ENCODE data around the gene CCL25.
"Not testable (repeated sequence)": the region's sequence is repeated elsewhere in the genome, so short reads cannot be mapped to it uniquely, and the experiment has no call there.

CCL25 gene

GRCh38 chr19:8085598-8086408, 33.2 kb downstream of the CCL25 start:
- no peak for DNase-seq (ENCODE audit: low read depth in 2 of 2)

GRCh38 chr19:8086849-8087248, 34.3 kb downstream of the CCL25 start:
- no peak for DNase-seq (ENCODE audit: low read depth in 2 of 2)

DNA sequence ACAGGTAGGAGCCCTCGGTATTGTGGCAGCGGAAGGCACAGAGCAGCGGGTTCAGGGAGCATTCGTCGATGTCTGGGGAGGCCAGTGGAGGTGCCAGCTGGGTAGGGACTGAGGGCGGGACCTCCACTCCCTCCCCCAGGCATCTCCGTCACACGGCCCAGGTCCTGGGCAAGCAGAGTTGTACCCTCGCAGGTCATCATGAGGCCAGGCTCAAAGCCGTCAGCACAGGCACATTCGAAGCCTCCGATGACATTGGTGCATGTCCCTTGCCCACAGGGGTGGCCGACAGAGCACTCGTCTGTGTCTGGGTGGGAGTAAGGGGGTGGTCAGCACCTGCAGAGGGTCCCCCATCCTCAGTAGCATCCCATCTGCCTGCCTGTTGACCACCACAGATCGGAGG, 35.3 kb downstream of the CCL25 start:
- no peak for DNase-seq (ENCODE audit: low read depth in 2 of 2)

- DNase-seq (ENCODE audit: low read depth in 2 of 2): no peak
These were observed 36.4 kb downstream of the CCL25 start for GRCh38 chr19:8088752-8089663.

DNA sequence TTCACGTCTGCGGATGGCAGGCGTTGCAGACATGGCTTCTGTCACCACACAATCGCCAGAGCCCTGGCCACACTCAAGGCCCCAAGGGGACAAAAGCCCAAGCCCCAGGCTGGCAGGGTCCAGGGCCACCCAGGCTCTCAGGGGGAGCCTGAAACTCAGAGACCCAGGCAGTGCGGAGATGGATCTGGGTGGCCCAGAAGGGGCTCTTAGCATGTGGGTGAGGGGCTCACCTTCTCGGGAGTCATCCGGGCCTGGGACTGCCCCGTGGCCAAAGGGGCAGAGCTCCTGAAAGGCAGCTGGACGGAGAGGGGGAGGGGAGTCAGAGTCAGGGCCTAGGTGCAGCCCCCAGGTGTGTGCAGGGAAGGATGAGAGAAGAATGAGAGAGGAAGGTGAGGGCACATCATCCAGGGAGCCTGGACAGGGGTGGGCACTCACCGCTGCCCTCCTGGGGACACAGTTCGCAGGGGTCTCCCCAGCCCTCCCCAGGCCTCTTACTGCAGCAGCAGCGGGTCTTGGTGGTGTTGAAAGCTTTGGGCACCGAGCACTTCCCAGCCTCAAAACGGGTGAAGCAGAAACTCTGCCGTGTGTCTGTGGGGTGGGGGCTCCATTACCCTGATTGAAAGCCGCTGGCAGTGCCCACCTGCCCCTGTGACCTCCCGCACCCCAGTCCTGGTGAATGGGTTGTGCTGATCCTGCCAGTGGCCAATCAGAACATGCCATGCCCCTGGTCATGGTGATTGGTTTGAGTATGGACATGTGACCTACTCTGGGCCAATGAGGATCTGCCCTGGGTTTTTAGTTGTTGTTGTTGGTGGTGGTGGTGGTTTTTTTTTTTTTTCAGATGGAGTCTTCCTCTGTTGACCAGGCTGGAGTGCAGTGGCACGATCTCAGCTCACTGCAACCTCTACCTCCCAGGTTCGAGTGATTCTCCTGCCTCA, 37.4 kb downstream of the CCL25 start:
- DNase-seq (ENCODE audit: low read depth in 2 of 2): no peak

GRCh38 chr19:8090950-8091349, 38.4 kb downstream of the CCL25 start:
- no peak for DNase-seq (ENCODE audit: low read depth in 2 of 2)

GRCh38 chr19:8093740-8094139, 41.2 kb downstream of the CCL25 start:
- no peak for DNase-seq (ENCODE audit: low read depth in 2 of 2)

- no peak for DNase-seq (ENCODE audit: low read depth in 2 of 2)
These were observed 41.8 kb downstream of the CCL25 start for GRCh38 chr19:8094336-8094735.

- DNase-seq (ENCODE audit: low read depth in 2 of 2): no peak
These were observed 42.9 kb downstream of the CCL25 start for GRCh38 chr19:8095354-8095886.

GRCh38 chr19:8096071-8096470, 43.5 kb downstream of the CCL25 start:
- DNase-seq (ENCODE audit: low read depth in 2 of 2): no peak

DNA sequence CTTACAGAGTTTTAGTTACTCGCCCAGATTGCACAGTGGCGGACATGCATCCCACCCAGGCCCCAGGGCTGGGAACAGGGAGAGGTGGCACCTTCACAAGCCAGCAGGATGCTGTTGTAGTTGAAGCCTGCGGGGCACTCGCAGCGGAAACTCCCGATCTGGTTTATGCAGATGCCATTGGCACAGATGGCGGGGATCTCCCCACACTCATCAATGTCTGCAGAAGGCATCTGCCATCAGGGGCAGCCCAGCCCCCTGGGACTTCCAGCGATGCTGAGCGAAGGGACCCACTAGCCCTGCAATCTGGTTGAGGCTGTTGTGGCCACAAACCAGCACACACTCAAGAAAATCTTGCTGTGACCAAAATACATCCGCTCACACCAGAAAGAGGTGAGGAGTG, 44.6 kb downstream of the CCL25 start:
- DNase-seq (ENCODE audit: low read depth in 2 of 2): no peak

- no peak for DNase-seq (ENCODE audit: low read depth in 2 of 2)
These were observed 45.4 kb downstream of the CCL25 start for GRCh38 chr19:8097681-8098567.

DNA sequence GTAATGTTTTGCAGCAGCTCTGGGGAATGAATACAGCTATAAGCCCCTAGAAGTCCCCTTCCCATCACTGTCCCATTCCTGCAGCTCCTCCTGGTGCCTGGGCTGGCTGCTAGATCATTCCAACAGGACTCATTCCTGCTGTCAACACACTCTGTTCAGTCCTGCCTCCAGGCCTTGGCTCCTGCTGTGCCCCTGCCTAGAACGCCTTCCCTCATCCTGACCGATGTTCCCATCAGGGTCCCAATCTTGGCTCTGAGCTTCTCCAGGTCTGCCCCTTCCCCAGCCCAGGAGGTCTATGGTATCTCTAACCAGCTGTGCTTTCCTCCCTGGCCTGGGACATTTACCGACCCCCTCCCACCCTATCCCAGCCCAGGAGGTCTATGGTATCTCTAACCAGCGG, 48.8 kb downstream of the CCL25 start:
- no peak for DNase-seq (ENCODE audit: low read depth in 2 of 2)

DNA sequence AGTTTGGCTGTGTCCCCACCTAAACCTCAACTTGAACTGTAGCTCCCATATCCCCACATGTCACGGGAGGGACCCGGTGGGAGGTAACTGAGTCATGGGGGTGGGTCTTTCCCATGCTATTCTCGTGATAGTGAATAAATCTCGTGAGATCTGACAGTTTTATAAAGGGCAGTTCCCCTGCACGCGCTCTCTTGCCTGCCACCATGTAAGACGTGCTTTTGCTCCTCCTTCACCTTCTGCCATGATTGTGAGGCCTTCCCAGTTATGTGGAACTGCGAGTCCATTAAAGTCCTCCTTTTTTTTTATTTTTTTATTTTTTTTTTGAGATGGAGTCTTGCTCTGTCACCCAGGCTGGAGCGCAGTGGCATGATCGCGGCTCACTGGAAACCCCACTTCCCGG, 49.4 kb downstream of the CCL25 start:
- DNase-seq (ENCODE audit: low read depth in 2 of 2): not testable (repeated sequence)

DNA sequence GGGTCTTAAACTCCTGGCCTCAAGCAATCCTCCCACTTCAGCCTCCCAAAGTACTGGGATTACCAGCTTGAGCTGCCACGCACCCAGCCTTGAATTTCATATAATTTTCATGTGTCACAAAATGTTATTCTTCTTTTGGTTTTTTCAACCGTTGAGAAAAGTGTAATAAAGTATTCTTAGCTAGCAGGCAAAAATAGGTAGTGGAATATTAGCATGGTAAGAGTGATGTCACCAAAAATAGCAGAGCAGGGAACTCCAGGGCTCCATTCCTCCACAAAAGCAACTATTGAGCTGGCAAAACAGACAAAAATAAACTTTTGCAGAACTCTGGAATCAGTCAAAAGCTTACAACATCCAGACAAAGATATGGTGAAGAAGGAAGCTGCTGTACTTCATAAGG, 52.9 kb downstream of the CCL25 start:
- DNase-seq (ENCODE audit: low read depth in 2 of 2): no peak

DNA sequence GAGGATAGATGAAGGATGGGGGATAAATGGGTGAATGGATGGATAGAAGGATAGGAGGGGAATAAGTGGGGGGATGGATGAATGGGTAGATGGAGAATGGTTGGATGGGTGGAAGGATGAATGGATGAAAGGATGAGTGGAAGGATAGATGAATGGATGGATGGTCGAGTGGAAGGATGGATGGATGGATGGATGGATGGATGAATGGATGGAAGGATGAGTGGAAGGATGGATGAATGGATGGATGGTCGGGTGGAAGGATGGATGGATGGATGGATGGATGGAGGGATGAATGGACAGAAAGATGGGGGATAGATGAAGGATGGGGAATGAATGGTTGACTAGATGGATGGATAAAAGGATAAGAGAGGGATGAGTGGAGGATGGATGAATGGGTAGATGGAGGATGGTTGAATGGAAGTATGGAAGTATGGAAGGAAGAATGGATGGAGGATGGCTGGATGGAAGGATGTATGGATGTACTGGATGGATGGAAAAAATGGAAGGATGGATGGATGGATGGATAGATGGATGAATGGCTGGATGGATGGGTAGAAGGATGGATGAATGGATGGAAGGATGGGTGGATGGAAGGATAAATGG, 54.8 kb downstream of the CCL25 start:
- no peak for DNase-seq (ENCODE audit: low read depth in 2 of 2)

GRCh38 chr19:8108560-8109445, 56.2 kb downstream of the CCL25 start:
- no peak for DNase-seq (ENCODE audit: low read depth in 2 of 2)

GRCh38 chr19:8109455-8109854, 56.9 kb downstream of the CCL25 start:
- no peak for DNase-seq (ENCODE audit: low read depth in 2 of 2)
